Measurements from ENCODE around the gene VIL1. TPM values are rescaled to one million over a fixed set of nuclear protein-coding genes. Genes with fewer than 3 reads are reported as not detected.
A peak's percentile ranks its signal among the peaks of the same experiment; 100 is the strongest.

Gene VIL1
- total and polyA plus RNA-seq, 2 of the 13 experiments (the other 11 are each of a cell fraction or from before 2014, with no cell fraction given): 287 to 301 TPM

DNA sequence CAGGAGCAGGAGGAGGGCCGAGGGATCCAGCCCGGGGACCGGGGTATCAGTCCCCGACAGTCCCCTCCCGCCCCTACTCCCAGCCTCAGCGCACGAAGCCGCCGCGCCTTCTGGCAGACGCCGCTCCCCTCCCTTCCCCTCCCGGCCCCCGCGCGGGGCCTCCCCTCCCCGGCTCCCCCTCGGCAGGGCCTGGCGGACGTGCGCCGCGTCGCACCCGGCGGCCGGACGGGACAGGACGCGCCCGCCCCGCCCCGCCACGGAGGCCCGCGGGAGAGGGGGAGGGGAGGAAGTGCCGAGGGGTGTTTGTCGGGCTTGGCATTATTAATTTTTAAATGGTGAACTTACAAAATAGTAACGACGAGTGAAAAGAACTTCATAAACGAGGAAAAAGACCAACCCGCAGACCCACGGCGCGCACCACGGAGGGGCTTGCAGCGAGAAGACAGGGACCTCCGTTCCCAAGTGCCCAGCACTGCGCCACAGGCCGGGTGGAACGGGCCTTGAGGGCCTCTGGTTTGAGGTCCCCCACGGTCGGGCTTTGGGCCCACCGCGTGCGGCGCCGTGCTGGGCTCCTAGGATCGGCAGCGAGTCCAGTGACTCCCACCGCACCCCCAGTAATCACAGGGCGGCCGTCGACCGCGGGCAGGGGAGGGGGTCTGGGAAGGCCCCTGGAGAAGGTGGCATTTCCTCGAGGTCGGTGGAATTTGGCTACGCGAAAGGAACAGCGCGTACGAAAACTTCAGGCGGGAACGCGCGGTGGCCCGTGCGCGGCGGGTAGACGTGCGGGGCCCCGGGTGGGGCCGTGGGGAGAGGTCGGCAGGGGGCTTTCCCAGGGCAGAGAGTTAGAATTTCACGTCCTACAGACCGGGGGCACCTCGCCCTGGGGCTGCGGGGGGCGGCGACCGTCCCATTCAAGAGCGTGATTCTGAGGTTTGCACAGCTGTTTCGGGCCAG lies 20.2 kb upstream of the VIL1 start (continued):
- TF ChIP-seq MAF1 (CRISPR knock-in tag; IDR thresholded peaks at IDR 0.05; ENCODE audit: borderline replicate concordance): no peak; the same call in 1 of the 2 replicates
- TF ChIP-seq, protein P1, sequence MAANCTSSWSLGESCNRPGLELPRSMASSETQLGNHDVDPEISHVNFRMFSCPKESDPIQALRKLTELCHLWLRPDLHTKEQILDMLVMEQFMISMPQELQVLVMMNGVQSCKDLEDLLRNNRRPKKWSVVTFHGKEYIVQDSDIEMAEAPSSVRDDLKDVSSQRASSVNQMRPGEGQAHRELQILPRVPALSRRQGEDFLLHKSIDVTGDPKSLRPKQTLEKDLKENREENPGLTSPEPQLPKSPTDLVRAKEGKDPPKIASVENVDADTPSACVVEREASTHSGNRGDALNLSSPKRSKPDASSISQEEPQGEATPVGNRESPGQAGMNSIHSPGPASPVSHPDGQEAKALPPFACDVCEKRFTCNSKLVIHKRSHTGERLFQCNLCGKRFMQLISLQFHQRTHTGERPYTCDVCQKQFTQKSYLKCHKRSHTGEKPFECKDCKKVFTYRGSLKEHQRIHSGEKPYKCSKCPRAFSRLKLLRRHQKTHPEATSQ (CRISPR knock-in tag; IDR thresholded peaks at IDR 0.05; ENCODE audit: borderline replicate concordance): no peak
- peak; percentile 67; the same call in 1 of the 2 replicates for TF ChIP-seq SNAI1 (CRISPR knock-in tag; IDR thresholded peaks at IDR 0.05; ENCODE audit: borderline replicate concordance)
- TF ChIP-seq, protein P2, sequence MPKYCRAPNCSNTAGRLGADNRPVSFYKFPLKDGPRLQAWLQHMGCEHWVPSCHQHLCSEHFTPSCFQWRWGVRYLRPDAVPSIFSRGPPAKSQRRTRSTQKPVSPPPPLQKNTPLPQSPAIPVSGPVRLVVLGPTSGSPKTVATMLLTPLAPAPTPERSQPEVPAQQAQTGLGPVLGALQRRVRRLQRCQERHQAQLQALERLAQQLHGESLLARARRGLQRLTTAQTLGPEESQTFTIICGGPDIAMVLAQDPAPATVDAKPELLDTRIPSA (CRISPR knock-in tag; IDR thresholded peaks at IDR 0.05; ENCODE audit: borderline replicate concordance): 0 out of 2 replicates have a peak, but pooled peaks have one; percentile 12
- TF ChIP-seq MYC (CRISPR knock-in tag; IDR thresholded peaks at IDR 0.05; ENCODE audit: borderline replicate concordance): no peak; the same call in 1 of the 2 replicates
- TF ChIP-seq CSRNP2 (CRISPR knock-in tag; conservative IDR thresholded peaks at IDR 0.05; ENCODE audit: low read depth): no peak
- no peak for TF ChIP-seq KAT7 (CRISPR knock-in tag; IDR thresholded peaks at IDR 0.05; ENCODE audit: borderline replicate concordance)
- TF ChIP-seq ELF1 (CRISPR knock-in tag; IDR thresholded peaks at IDR 0.05): no peak
- TF ChIP-seq, protein P3, sequence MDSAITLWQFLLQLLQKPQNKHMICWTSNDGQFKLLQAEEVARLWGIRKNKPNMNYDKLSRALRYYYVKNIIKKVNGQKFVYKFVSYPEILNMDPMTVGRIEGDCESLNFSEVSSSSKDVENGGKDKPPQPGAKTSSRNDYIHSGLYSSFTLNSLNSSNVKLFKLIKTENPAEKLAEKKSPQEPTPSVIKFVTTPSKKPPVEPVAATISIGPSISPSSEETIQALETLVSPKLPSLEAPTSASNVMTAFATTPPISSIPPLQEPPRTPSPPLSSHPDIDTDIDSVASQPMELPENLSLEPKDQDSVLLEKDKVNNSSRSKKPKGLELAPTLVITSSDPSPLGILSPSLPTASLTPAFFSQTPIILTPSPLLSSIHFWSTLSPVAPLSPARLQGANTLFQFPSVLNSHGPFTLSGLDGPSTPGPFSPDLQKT (CRISPR knock-in tag; IDR thresholded peaks at IDR 0.05; ENCODE audit: borderline replicate concordance): no peak
- TF ChIP-seq PTBP1 (IDR thresholded peaks at IDR 0.05; ENCODE audit: low read depth, low read length, poor library complexity, severe bottlenecking): no peak
- TF ChIP-seq, protein P4, sequence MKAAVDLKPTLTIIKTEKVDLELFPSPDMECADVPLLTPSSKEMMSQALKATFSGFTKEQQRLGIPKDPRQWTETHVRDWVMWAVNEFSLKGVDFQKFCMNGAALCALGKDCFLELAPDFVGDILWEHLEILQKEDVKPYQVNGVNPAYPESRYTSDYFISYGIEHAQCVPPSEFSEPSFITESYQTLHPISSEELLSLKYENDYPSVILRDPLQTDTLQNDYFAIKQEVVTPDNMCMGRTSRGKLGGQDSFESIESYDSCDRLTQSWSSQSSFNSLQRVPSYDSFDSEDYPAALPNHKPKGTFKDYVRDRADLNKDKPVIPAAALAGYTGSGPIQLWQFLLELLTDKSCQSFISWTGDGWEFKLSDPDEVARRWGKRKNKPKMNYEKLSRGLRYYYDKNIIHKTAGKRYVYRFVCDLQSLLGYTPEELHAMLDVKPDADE (CRISPR knock-in tag; IDR thresholded peaks at IDR 0.05): peak; percentile 94; the same call in 1 of the 2 replicates
- no peak for TF ChIP-seq BCL6 (CRISPR knock-in tag; IDR thresholded peaks at IDR 0.05)
- TF ChIP-seq ZSCAN9 (CRISPR knock-in tag; IDR thresholded peaks at IDR 0.05; ENCODE audit: borderline replicate concordance): peak; percentile 12; the same call in 1 of the 2 replicates
- no peak for TF ChIP-seq PRMT3 (CRISPR knock-in tag; IDR thresholded peaks at IDR 0.05; ENCODE audit: borderline replicate concordance, low read depth)
- peak; percentile 24 for TF ChIP-seq JARID2 (CRISPR knock-in tag; IDR thresholded peaks at IDR 0.05; ENCODE audit: insufficient replicate concordance)
- no peak for TF ChIP-seq SETDB1 (CRISPR knock-in tag; IDR thresholded peaks at IDR 0.05; ENCODE audit: borderline replicate concordance)
- TF ChIP-seq ETV6 (CRISPR knock-in tag; conservative IDR thresholded peaks at IDR 0.05): no peak
- peak; percentile 92 for TF ChIP-seq RBM39 (IDR thresholded peaks at IDR 0.05; ENCODE audit: low read depth, low read length, poor library complexity, severe bottlenecking)
- 0 out of 2 replicates have a peak, but pooled peaks have one; percentile 74 for TF ChIP-seq ZNF468 (CRISPR knock-in tag; IDR thresholded peaks at IDR 0.05)
- TF ChIP-seq, protein P5, sequence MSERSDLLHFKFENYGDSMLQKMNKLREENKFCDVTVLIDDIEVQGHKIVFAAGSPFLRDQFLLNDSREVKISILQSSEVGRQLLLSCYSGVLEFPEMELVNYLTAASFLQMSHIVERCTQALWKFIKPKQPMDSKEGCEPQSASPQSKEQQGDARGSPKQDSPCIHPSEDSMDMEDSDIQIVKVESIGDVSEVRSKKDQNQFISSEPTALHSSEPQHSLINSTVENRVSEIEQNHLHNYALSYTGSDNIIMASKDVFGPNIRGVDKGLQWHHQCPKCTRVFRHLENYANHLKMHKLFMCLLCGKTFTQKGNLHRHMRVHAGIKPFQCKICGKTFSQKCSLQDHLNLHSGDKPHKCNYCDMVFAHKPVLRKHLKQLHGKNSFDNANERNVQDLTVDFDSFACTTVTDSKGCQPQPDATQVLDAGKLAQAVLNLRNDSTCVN (CRISPR knock-in tag; IDR thresholded peaks at IDR 0.05; ENCODE audit: borderline replicate concordance): no peak

Measured in HepG2 (cell line).